OCI-LY7 (cell line): ENCODE results near the gene BORCS6.

Source experiments
- EZH2phosphoT487 ChIP-seq: fragments of 200-600 bp; sonication (generic); IDR thresholded peaks from 2 replicates; pipeline ENCODE4 v1.6.1; 2018; ENCODE audit warnings: low read depth, borderline replicate concordance, mild to moderate bottlenecking, mixed run types, antibody characterized with exemption, low read length, moderate library complexity, mixed read lengths
- TF ChIP-seq, protein P1 (sequence below): fragments of 200-600 bp; sonication (generic); conservative IDR thresholded peaks from 2 replicates; pipeline ENCODE4 v1.5.1; 2014; ENCODE audit warnings: mild to moderate bottlenecking, antibody characterized with exemption, low read length, moderate library complexity, mixed read lengths

DNA sequence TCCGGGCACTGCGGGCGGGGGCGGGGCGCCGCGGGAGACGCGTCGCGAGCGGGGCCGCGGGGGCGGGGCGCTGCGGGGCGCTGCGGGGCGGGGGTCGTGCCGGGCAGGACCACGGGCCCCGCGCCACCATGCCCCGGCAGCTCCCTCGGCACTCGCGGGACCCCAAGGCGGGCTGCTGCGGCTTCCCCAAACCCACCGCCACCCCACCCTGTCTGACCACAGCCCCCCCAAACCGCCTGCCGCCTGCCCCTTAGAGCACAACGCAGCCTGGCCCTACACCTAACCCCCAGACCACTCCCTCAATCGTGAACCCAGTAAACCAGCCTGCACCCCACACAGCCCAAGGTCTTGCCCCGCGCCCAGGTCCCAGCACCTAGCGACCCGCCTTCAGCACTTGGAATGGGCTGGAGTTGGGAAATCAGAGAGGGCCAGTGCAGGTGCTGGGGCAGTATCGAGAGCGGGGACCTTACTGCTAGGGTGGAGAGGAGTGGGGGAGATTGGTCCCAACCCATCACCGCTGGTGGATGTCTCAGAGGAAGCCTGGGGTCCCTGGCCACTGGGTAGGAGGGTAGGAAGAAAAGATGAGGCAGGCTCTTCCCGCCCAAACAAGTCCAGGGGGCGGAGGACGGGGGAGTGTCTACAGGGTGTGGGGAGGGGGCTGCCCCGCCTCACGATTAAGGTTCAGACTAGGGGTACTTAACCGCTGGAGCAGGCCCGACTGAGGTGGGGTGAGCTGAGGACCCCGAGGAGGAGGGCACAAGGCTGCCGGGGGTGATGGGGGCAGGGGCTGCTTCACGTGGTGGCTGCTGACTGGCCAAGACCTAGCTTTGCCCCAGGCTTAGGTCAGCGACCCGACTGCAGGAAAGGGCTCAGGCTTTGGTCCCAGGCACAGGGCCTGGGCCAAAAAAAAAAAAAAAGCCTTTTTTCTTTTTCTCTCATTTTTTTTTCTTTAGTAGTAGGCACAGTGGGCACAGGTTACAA lies 26.7 kb downstream of the BORCS6 start:
- TF ChIP-seq, protein P1, sequence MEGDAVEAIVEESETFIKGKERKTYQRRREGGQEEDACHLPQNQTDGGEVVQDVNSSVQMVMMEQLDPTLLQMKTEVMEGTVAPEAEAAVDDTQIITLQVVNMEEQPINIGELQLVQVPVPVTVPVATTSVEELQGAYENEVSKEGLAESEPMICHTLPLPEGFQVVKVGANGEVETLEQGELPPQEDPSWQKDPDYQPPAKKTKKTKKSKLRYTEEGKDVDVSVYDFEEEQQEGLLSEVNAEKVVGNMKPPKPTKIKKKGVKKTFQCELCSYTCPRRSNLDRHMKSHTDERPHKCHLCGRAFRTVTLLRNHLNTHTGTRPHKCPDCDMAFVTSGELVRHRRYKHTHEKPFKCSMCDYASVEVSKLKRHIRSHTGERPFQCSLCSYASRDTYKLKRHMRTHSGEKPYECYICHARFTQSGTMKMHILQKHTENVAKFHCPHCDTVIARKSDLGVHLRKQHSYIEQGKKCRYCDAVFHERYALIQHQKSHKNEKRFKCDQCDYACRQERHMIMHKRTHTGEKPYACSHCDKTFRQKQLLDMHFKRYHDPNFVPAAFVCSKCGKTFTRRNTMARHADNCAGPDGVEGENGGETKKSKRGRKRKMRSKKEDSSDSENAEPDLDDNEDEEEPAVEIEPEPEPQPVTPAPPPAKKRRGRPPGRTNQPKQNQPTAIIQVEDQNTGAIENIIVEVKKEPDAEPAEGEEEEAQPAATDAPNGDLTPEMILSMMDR = no peak
- TF ChIP-seq EZH2phosphoT487 = no peak
